Ovary (tissue), 3 donors: ENCODE data around the gene ETHE1.

Source experiments
- CTCF ChIP-seq, 3 donors: fragments of 450-650 bp in 2 of 3; fragments of 200-600 bp in 1 of 3; IDR thresholded peaks; one replicate each; pipeline versions ENCODE4 v1.5.1 to v1.8.0; 2016 to 2022; ENCODE audit warnings: antibody characterized with exemption in 3 of 3, mild to moderate bottlenecking in 1 of 3
- EP300 ChIP-seq: sonication (generic); formaldehyde crosslinking; IDR thresholded peaks from one replicate; pipeline ENCODE4 v1.6.1; 2017; ENCODE audit warnings: antibody characterized with exemption
- donor health status: DM: no; HTN: no; CAD: no.

- TF ChIP-seq CTCF (IDR thresholded peaks at IDR 0.05) (peak in 1 of 3 donors; percentile 10), EP300 (no peak)
These were observed 6.1 kb upstream of the ETHE1 start, which contains the start of gene ZNF575 for GRCh38 chr19:43532962-43533545.
